GM21390 (cell line): ENCODE data around the gene SMAD5.

ENCODE experiments used
- ATAC-seq: cut with Tn5 transposase; IDR thresholded peaks from one replicate; pipeline ENCODE4 v1.9.1; 2021; ENCODE audit not compliant: unreplicated experiment

The SMAD5 gene

GRCh38 chr5:136114414-136115125, 18.1 kb upstream of the SMAD5 start:
- ATAC-seq, result no peak

GRCh38 chr5:136115183-136115865, 17.3 kb upstream of the SMAD5 start:
- ATAC-seq, result no peak

GRCh38 chr5:136120529-136120928, 12.1 kb upstream of the SMAD5 start:
- ATAC-seq, result no peak

GRCh38 chr5:136123236-136123768, 9.3 kb upstream of the SMAD5 start:
- ATAC-seq, result no peak

- ATAC-seq, result no peak
Observed at GRCh38 chr5:136127560-136127959, 5.1 kb upstream of the SMAD5 start.

GRCh38 chr5:136128481-136128880, 4.2 kb upstream of the SMAD5 start:
- no peak for ATAC-seq

GRCh38 chr5:136129445-136129844, 3.2 kb upstream of the SMAD5 start:
- ATAC-seq, result no peak

- no peak for ATAC-seq
Observed at GRCh38 chr5:136130581-136130980, 2.1 kb upstream of the SMAD5 start.

- ATAC-seq, result peak; percentile 11
Observed at GRCh38 chr5:136132087-136132486, 558 bp upstream of the SMAD5 start.

GRCh38 chr5:136133222-136133921, 727 bp downstream of the SMAD5 start:
- peak; percentile 29 for ATAC-seq

GRCh38 chr5:136133922-136134379, 1.3 kb downstream of the SMAD5 start:
- ATAC-seq, result no peak

GRCh38 chr5:136134653-136135052, 2.0 kb downstream of the SMAD5 start:
- no peak for ATAC-seq

GRCh38 chr5:136135536-136135935, 2.9 kb downstream of the SMAD5 start:
- ATAC-seq, result no peak

- no peak for ATAC-seq
Observed at GRCh38 chr5:136137497-136138220, 5.0 kb downstream of the SMAD5 start.

GRCh38 chr5:136141561-136141960, 8.9 kb downstream of the SMAD5 start:
- ATAC-seq, result peak; percentile 86

- ATAC-seq, result no peak
Observed at GRCh38 chr5:136143312-136143711, 10.7 kb downstream of the SMAD5 start.

- no peak for ATAC-seq
Observed at GRCh38 chr5:136143763-136144162, 11.1 kb downstream of the SMAD5 start.

- ATAC-seq, result peak; percentile 71
Observed at GRCh38 chr5:136145030-136145429, 12.4 kb downstream of the SMAD5 start.

GRCh38 chr5:136146201-136146600, 13.6 kb downstream of the SMAD5 start:
- no peak for ATAC-seq

GRCh38 chr5:136147632-136148031, 15.0 kb downstream of the SMAD5 start:
- ATAC-seq, result no peak

GRCh38 chr5:136149891-136150290, 17.2 kb downstream of the SMAD5 start:
- ATAC-seq, result no peak
